ENCODE results near the gene ZFP36L2.

DNA sequence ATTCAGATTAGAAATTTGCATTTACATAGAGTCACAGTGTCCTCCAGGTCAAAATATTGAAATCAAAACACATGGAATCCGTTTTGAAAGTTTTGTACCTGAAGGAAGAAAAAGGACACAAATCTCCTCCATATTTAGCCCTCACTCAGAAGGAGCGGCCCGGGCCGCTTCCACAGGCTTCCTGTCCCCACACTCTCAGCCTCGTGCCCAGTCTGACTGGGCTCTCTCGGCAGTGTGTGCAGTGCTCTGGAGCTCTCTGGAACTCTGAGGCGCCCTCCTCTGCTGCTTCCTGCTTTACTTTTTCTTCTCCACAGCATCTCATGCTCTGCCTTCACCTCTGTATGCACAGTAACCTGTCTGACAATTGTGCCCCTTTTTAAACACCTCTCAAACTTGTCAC lies 22.2 kb upstream of the ZFP36L2 start:
- TF ChIP-seq, protein P1, sequence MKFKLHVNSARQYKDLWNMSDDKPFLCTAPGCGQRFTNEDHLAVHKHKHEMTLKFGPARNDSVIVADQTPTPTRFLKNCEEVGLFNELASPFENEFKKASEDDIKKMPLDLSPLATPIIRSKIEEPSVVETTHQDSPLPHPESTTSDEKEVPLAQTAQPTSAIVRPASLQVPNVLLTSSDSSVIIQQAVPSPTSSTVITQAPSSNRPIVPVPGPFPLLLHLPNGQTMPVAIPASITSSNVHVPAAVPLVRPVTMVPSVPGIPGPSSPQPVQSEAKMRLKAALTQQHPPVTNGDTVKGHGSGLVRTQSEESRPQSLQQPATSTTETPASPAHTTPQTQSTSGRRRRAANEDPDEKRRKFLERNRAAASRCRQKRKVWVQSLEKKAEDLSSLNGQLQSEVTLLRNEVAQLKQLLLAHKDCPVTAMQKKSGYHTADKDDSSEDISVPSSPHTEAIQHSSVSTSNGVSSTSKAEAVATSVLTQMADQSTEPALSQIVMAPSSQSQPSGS (tag by site-specific recombination; IDR thresholded peaks at IDR 0.05; ENCODE audit: low read depth): no peak
- TF ChIP-seq, protein P2, sequence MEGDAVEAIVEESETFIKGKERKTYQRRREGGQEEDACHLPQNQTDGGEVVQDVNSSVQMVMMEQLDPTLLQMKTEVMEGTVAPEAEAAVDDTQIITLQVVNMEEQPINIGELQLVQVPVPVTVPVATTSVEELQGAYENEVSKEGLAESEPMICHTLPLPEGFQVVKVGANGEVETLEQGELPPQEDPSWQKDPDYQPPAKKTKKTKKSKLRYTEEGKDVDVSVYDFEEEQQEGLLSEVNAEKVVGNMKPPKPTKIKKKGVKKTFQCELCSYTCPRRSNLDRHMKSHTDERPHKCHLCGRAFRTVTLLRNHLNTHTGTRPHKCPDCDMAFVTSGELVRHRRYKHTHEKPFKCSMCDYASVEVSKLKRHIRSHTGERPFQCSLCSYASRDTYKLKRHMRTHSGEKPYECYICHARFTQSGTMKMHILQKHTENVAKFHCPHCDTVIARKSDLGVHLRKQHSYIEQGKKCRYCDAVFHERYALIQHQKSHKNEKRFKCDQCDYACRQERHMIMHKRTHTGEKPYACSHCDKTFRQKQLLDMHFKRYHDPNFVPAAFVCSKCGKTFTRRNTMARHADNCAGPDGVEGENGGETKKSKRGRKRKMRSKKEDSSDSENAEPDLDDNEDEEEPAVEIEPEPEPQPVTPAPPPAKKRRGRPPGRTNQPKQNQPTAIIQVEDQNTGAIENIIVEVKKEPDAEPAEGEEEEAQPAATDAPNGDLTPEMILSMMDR (tag by site-specific recombination; IDR thresholded peaks at IDR 0.05): no peak
- TF ChIP-seq, protein P3, sequence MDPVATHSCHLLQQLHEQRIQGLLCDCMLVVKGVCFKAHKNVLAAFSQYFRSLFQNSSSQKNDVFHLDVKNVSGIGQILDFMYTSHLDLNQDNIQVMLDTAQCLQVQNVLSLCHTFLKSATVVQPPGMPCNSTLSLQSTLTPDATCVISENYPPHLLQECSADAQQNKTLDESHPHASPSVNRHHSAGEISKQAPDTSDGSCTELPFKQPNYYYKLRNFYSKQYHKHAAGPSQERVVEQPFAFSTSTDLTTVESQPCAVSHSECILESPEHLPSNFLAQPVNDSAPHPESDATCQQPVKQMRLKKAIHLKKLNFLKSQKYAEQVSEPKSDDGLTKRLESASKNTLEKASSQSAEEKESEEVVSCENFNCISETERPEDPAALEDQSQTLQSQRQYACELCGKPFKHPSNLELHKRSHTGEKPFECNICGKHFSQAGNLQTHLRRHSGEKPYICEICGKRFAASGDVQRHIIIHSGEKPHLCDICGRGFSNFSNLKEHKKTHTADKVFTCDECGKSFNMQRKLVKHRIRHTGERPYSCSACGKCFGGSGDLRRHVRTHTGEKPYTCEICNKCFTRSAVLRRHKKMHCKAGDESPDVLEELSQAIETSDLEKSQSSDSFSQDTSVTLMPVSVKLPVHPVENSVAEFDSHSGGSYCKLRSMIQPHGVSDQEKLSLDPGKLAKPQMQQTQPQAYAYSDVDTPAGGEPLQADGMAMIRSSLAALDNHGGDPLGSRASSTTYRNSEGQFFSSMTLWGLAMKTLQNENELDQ (tag by site-specific recombination; IDR thresholded peaks at IDR 0.05; ENCODE audit: low read depth): no peak
- TF ChIP-seq, protein P4, sequence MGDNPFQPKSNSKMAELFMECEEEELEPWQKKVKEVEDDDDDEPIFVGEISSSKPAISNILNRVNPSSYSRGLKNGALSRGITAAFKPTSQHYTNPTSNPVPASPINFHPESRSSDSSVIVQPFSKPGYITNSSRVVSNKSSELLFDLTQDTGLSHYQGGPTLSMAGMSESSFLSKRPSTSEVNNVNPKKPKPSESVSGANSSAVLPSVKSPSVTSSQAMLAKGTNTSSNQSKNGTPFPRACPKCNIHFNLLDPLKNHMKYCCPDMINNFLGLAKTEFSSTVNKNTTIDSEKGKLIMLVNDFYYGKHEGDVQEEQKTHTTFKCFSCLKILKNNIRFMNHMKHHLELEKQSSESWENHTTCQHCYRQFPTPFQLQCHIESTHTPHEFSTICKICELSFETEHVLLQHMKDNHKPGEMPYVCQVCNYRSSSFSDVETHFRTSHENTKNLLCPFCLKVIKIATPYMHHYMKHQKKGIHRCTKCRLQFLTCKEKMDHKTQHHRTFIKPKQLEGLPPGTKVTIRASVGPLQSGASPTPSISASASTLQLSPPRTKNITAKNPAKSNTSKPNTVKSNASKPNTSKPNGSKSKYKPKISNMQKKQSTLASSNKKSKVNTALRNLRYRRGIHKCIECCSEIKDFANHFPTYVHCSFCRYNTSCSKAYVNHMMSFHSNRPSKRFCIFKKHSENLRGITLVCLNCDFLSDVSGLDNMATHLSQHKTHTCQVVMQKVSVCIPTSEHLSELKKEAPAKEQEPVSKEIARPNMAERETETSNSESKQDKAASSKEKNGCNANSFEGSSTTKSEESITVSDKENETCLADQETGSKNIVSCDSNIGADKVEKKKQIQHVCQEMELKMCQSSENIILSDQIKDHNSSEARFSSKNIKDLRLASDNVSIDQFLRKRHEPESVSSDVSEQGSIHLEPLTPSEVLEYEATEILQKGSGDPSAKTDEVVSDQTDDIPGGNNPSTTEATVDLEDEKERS (tag by site-specific recombination; IDR thresholded peaks at IDR 0.05): no peak
- TF ChIP-seq ZEB2 (tag by site-specific recombination; IDR thresholded peaks at IDR 0.05) (no peak), ZNF747 (tag by site-specific recombination; IDR thresholded peaks at IDR 0.05) (no peak), ZNF394 (tag by site-specific recombination; IDR thresholded peaks at IDR 0.05; ENCODE audit: borderline replicate concordance) (no peak), EGR2 (tag by site-specific recombination; IDR thresholded peaks at IDR 0.05; ENCODE audit: low read depth) (no peak), ZNF24 (tag by site-specific recombination; IDR thresholded peaks at IDR 0.05) (no peak), ZNF324 (tag by site-specific recombination; IDR thresholded peaks at IDR 0.05) (no peak)
- TF ChIP-seq, protein P5, sequence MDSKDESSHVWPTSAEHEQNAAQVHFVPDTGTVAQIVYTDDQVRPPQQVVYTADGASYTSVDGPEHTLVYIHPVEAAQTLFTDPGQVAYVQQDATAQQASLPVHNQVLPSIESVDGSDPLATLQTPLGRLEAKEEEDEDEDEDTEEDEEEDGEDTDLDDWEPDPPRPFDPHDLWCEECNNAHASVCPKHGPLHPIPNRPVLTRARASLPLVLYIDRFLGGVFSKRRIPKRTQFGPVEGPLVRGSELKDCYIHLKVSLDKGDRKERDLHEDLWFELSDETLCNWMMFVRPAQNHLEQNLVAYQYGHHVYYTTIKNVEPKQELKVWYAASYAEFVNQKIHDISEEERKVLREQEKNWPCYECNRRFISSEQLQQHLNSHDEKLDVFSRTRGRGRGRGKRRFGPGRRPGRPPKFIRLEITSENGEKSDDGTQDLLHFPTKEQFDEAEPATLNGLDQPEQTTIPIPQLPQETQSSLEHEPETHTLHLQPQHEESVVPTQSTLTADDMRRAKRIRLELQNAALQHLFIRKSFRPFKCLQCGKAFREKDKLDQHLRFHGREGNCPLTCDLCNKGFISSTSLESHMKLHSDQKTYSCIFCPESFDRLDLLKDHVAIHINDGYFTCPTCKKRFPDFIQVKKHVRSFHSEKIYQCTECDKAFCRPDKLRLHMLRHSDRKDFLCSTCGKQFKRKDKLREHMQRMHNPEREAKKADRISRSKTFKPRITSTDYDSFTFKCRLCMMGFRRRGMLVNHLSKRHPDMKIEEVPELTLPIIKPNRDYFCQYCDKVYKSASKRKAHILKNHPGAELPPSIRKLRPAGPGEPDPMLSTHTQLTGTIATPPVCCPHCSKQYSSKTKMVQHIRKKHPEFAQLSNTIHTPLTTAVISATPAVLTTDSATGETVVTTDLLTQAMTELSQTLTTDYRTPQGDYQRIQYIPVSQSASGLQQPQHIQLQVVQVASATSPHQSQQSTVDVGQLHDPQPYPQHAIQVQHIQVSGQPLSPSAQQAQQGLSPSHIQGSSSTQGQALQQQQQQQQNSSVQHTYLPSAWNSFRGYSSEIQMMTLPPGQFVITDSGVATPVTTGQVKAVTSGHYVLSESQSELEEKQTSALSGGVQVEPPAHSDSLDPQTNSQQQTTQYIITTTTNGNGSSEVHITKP (tag by site-specific recombination; IDR thresholded peaks at IDR 0.05): no peak
- TF ChIP-seq, protein P6, sequence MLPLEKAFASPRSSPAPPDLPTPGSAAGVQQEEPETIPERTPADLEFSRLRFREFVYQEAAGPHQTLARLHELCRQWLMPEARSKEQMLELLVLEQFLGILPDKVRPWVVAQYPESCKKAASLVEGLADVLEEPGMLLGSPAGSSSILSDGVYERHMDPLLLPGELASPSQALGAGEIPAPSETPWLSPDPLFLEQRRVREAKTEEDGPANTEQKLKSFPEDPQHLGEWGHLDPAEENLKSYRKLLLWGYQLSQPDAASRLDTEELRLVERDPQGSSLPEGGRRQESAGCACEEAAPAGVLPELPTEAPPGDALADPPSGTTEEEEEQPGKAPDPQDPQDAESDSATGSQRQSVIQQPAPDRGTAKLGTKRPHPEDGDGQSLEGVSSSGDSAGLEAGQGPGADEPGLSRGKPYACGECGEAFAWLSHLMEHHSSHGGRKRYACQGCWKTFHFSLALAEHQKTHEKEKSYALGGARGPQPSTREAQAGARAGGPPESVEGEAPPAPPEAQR (tag by site-specific recombination; IDR thresholded peaks at IDR 0.05): no peak
- TF ChIP-seq, protein P7, sequence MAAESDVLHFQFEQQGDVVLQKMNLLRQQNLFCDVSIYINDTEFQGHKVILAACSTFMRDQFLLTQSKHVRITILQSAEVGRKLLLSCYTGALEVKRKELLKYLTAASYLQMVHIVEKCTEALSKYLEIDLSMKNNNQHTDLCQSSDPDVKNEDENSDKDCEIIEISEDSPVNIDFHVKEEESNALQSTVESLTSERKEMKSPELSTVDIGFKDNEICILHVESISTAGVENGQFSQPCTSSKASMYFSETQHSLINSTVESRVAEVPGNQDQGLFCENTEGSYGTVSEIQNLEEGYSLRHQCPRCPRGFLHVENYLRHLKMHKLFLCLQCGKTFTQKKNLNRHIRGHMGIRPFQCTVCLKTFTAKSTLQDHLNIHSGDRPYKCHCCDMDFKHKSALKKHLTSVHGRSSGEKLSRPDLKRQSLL (tag by site-specific recombination; IDR thresholded peaks at IDR 0.05): no peak
- TF ChIP-seq, protein P8, sequence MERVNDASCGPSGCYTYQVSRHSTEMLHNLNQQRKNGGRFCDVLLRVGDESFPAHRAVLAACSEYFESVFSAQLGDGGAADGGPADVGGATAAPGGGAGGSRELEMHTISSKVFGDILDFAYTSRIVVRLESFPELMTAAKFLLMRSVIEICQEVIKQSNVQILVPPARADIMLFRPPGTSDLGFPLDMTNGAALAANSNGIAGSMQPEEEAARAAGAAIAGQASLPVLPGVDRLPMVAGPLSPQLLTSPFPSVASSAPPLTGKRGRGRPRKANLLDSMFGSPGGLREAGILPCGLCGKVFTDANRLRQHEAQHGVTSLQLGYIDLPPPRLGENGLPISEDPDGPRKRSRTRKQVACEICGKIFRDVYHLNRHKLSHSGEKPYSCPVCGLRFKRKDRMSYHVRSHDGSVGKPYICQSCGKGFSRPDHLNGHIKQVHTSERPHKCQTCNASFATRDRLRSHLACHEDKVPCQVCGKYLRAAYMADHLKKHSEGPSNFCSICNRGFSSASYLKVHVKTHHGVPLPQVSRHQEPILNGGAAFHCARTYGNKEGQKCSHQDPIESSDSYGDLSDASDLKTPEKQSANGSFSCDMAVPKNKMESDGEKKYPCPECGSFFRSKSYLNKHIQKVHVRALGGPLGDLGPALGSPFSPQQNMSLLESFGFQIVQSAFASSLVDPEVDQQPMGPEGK (tag by site-specific recombination; IDR thresholded peaks at IDR 0.05): no peak
